NCI-H2196 treated with DMSO at 0.1 percent for 48 hours (cell line): ENCODE measurements around the gene WDR1.

Source experiments
- DNase-seq: peaks from one replicate; lab custom pipeline; 2025; ENCODE audit not compliant: unreplicated experiment; lab: John Stamatoyannopoulos, UW

WDR1 gene

GRCh38 chr4:10087152-10087791 is 29.3 kb downstream of the WDR1 start:
- no peak for DNase-seq

DNA sequence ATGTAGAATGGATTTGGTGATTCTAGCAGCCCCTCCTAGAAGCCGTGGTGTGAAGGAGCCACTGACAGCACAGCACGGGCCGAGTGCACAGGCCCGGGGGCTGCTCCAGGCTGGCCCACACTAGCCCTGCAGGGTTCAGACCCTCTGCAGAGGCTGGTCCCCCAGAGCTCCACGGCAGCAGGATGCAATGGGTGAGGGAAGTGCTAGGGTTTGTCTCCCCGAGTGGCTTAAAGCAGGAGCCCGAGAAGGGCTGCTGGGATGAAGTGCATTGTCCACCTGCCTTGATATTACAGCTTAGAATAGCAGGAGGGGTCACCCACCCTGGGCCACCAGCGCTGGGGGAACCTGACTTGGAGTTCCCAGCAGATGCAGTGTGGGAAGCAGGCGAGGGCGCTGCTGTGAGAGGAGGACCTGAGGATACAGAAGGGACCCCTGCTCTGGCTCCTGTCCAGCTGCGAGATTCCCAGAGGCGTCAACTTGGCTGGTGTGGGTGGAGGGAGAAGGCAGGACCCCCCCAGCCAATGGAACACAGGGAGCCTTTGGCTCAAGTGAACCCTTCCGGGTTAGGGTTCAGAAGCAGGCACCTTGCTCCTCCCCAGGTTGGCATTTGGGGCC is 30.0 kb downstream of the WDR1 start:
- no peak for DNase-seq

DNA sequence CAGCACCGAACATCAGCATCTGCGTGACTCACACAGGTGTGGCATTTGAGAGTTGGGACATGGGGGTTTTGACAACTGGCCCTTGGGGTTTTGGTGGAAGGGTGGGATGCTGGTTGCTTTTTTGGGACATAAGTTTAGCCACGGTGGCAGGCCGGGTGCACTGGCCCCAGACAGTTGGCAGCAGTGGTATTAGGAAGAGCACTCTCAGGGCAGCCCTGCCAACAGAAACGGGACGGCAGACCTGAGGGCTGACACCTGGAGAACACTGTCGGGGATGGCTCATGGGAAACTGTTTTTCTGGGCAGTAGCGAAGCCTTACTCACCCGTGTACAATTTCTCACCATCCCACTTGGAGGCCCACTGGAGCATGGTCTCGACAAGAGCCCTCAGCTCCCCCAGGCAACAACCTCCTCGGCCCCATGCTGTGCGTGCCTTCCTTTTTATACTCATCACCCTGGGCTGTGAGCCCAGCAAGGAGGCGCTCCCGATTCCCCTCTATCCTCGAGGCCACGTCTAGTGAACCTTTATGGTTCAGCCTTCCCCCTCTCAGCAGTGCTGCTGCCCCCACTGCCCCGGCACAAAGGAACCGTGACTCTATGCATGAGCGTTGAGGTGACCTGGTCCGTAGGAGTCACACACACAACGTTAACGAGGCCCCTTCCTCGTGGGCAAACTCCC is 30.6 kb downstream of the WDR1 start:
- no peak for DNase-seq

DNA sequence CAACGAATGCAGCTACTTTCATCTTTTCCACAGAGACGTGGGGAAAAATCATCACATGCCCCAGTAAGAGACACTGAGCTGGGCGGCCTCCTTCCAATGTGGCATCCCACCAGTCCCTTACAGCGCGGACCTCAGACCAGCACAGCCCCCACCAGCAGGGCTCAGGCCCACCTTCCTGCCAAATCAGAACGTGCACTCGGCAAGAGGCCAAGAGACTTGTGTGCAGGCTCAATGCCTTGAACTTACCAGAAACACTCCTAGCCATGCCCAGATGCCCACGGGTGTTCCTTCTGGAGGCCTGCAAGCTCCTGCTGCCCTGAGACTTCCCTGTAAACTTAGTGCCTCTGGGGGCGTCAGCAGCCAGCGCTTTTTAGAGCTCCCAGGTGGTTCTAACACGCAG is 31.2 kb downstream of the WDR1 start:
- no peak for DNase-seq

- no peak for DNase-seq
Observed at GRCh38 chr4:10084651-10085358, 31.8 kb downstream of the WDR1 start.

DNA sequence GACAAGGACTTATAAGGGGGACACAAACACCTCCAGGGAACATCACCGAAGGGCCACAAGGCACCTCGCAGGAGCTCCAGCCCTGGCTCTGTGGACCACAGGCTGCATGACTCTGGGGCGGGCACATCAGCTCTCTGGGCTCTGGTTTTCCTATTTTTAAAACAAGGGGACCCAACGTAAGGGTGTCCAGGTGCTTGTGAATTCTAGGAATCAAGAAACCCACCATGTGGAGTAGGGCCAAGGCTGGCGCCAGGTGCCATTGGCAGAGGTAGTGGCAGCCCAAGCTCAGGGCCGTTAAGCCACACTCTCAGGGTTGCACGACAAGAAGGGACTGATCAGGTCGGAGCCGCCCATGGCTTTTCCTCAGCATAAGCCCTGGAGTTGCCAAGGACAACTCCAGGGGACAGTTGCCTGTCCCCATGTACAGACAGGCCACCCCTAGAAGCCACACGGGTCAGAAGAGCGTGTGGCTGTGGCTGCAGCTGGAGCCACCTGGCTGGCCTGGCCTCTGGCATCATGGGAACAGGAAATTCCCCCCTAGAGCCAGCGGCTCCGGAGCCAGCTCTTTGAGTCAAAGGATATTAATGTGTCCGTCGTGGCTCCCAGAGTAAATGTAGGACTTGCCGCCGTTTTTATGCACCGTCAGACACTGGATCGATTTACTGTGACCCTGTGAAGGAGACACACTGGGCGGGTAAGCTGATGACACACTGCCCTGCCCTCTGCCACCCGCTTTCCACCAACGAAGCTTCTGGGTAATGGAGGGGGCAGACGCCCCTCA is 32.5 kb downstream of the WDR1 start:
- DNase-seq = no peak

DNA sequence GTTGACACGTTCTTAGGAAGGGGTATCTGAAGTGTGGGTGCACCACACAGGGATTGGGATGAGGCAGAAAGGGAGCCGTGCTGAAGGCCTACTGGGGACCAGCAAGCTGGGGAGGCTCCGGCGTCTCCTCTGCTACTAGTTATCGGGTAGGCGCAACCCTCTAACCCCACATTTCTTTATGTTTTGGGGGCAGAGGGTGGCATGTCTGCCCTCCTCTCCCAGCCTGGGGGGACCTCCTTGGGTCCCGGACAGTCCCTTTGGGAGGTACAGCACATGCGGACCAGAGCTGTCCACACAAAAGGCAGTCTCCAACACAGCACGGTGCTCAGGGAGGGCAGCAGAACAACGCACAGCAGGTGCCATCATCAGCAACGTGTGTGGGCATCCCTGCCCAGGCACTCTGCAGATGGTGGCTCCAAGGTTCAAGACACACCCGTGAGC is 33.2 kb downstream of the WDR1 start:
- no peak for DNase-seq

DNA sequence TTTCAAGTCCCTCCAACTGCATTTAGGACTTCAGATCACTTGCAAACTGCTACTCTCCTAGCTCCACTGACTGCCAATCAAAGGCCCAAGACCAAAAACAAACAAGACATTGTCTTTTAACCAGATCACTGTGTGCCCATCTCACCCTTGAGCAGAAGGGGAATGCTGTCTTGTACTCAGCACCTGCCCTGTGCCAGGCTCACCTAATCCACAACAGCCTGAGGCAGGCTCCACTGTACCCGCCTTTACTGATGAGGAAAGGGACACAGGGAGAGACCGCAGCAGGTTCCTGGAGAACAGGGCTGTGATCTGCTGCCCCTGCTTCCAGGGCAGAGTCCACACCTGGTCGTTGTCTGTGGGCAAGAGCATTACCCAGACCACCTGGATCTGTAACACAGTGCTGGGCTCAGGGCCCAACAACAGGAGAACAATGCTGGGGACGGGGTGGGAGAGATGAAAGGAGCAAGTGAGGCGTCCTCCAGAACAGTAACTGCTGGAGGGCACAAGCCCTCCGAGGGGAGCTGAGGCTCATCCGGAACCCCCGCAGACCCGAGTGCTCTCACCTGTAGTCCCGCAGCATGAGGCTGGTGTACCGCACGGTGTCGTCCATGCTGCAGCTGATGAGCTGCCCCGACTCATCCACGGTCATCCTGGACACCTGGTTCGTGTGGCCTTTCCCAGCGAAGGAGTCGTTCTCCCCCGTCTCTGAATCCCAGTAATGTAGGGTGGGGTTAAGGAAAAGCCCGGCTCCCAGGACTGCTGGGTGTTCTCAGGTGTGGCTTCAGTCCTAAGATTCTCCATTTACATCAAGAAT is 33.9 kb downstream of the WDR1 start:
- no peak for DNase-seq

- DNase-seq = no peak
Observed at GRCh38 chr4:10082047-10082446, 34.6 kb downstream of the WDR1 start.

GRCh38 chr4:10081218-10081606 is 35.4 kb downstream of the WDR1 start:
- DNase-seq = no peak

- DNase-seq = no peak
Observed at GRCh38 chr4:10080589-10081217, 35.9 kb downstream of the WDR1 start.

GRCh38 chr4:10079912-10080588 is 36.5 kb downstream of the WDR1 start:
- no peak for DNase-seq

DNA sequence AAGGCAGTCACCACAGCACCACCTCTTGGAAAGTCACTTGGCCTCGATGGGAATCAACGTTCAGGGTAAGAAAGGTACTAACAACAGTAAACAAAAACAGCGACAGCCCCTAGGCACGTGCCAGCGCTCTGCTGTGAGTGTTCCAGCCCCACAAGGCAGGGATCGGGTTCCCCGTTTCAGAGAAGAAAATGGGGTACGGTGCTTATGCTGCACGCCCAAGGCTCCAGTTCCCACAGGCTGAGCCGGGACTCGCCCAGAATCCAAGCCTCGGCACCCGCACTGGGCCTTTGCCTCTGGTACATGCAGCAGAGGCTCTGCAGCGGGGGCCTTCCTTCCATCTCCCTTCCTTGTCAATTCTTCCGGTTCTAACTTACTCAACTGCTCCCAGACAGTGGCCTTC is 37.3 kb downstream of the WDR1 start:
- DNase-seq = no peak

DNA sequence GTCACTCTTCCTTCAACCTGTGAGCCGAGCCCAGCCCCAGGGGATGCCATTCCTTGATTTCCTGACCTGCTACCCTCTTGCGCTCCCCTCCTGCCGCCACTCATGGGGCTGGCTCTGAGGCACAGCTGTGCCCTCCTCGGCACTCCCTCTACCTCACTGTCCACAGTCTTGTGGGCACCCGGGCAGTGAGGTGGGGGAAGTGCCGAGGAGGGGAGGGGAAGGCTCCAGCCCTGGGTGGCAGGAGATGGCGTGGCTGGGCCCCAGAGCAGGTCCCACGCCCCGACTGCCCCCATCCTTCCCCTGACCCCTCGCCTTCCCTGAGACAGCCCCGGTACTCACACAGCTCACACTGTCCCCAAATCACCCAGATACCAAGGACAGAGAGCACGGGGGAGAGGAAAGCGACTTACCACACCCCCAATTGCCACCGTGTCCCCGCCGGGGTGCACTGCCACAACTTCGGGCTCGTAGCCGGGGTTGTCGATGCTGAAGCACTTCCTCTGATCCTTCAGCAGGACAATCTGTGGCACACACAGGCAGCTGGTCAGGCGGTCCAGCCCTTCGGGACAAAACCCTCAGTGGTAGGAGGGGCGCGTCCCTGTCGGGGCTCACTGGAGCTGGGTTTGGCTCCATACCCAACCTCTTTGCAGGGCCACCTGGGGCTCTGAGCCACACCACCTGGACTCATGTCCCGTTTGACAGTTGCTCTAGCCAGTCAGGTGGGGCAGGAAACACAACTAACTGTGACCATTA is 37.9 kb downstream of the WDR1 start:
- no peak for DNase-seq

GRCh38 chr4:10077483-10078335 is 38.9 kb downstream of the WDR1 start:
- no peak for DNase-seq

DNA sequence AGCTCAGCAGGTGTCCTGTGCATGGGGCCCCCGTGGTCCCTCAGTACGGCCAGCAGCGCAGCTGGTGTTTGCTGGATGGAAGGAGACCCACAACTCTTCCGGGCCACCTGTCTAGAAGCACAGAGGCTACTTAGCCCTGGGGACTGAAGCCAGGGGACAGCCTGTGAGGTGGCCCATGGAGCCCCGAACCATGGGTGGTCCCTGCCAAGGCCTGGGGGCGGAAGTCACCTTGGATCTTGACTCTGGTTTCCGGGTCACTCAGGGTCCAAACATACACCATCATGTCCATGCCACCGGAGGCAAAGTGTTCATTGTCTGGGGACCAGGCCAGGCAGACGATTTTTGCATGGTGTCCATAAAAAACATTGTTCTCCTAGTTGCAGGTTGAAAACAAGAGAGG is 39.5 kb downstream of the WDR1 start:
- no peak for DNase-seq

DNA sequence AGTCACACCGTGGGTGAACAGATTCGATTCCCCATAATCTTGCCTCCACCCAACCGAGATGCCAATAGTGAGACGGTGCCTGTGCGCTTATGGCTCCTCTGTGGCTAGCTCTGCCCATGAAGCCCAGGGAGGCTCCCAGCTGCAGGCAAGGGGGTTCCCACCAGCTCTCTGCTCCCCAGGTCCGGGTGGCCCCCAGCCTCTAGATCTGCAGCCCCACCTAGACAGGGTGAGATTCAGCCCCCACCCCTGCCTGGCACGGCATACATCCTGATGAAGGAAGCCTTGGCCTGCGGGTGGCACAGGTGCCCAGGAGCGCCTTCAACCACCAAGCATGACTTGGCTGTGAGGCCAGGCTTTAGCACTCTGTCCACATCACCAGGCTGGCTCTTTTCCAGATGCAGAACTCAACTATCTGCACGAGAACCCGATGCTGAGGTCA is 40.6 kb downstream of the WDR1 start:
- DNase-seq = no peak
